NB4 (cell line): ENCODE data around the gene GPRIN3.
"Not testable (repeated sequence)": the region's sequence is repeated elsewhere in the genome, so short reads cannot be mapped to it uniquely, and the experiment has no call there.

Experiments
- DNase-seq: peaks from one replicate; pipeline ENCODE4 v3.0.0; 2010; ENCODE audit warnings: low read depth
- H3K4me3 ChIP-seq: one replicate; pipeline ENCODE4 v1.5.1; 2011; ENCODE audit warnings: mild to moderate bottlenecking, low read depth, low read length, moderate library complexity
- MAX ChIP-seq: IDR thresholded peaks from 2 replicates; pipeline ENCODE4 v1.6.1; 2011; ENCODE audit warnings: low read depth, low read length
- MYC ChIP-seq: IDR thresholded peaks from 2 replicates; pipeline ENCODE4 v1.6.1; 2011; ENCODE audit warnings: low read depth, low read length
- POLR2A ChIP-seq: IDR thresholded peaks from 2 replicates; pipeline ENCODE4 v1.6.1; 2011; ENCODE audit warnings: mild to moderate bottlenecking; ENCODE audit not compliant: insufficient read length; ENCODE audit errors: extremely low read depth
- TF ChIP-seq, protein P1 (sequence below): IDR thresholded peaks from one replicate; pipeline ENCODE4 v1.5.1; 2012; ENCODE audit warnings: low read depth, low read length

The GPRIN3 gene

GRCh38 chr4:89214308-89214707 is 93.3 kb downstream of the GPRIN3 start:
- TF ChIP-seq MAX = no peak
- TF ChIP-seq, protein P1, sequence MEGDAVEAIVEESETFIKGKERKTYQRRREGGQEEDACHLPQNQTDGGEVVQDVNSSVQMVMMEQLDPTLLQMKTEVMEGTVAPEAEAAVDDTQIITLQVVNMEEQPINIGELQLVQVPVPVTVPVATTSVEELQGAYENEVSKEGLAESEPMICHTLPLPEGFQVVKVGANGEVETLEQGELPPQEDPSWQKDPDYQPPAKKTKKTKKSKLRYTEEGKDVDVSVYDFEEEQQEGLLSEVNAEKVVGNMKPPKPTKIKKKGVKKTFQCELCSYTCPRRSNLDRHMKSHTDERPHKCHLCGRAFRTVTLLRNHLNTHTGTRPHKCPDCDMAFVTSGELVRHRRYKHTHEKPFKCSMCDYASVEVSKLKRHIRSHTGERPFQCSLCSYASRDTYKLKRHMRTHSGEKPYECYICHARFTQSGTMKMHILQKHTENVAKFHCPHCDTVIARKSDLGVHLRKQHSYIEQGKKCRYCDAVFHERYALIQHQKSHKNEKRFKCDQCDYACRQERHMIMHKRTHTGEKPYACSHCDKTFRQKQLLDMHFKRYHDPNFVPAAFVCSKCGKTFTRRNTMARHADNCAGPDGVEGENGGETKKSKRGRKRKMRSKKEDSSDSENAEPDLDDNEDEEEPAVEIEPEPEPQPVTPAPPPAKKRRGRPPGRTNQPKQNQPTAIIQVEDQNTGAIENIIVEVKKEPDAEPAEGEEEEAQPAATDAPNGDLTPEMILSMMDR = no peak
- no peak for TF ChIP-seq POLR2A
- no peak for TF ChIP-seq MYC
- DNase-seq = no peak

GRCh38 chr4:89213382-89213701 is 94.3 kb downstream of the GPRIN3 start:
- no peak for DNase-seq
- no peak for TF ChIP-seq POLR2A
- TF ChIP-seq, protein P1 = no peak
- no peak for TF ChIP-seq MAX
- no peak for TF ChIP-seq MYC
- no peak overlapping the region for H3K4me3 ChIP-seq

More at GRCh38 chr4:89214308-89214707, 93.3 kb downstream of the GPRIN3 start:
- no peak overlapping the region for H3K4me3 ChIP-seq

DNA sequence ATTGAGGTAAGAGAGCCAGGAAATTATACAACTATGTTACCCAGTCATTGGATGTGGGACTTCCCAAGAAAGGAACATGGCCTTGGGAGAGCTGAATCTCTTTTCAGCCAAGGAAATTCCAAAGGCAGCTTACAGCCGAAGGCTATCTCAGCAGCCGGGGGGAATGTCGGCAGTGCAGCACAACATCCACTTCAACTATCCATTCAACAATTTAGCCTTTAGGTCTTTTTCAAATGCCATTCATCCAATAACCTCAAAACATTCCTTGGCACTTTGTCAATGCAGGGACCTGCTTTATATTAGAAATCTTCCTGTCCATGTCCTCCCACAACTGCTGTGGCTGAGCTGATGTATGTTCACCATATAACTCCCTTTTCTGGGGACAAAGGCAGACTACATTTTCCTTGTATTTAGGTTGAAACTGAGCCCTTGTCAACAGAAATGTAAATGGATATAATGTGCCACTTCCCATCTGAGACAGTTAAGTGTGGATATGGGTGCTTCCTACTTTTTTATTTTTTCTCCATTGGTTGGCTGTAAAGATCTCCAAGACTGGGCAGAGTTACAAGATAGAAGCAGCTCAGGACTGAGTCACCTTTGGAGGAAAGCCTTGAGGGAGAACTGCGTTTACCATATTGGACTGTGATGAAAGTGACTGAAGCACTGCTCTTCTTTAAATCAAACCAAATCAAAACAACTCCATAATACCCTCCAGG is 94.8 kb downstream of the GPRIN3 start:
- TF ChIP-seq MYC = no peak
- TF ChIP-seq, protein P1 = no peak
- no peak for TF ChIP-seq MAX
- no peak for TF ChIP-seq POLR2A
- no peak overlapping the region for H3K4me3 ChIP-seq
- DNase-seq = no peak

DNA sequence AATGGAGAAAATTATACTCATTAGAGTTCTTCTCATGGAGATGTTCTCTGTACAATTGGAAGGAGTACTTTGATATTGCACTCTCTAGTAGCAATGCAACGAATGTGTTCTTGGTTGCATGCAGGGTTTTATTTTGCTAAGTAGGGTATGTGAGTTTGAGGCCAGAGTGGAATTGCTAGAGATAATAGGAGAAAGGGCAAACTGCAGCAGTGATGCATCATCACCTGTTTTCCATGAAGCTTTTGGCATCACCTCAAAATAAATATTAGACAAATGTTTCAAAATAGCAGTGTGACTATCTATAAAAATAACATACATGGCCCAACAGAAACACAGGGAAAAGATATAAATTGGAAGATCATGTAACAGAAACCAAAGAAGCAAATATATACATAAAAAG is 103.0 kb downstream of the GPRIN3 start:
- TF ChIP-seq POLR2A (no peak), MYC (no peak), MAX (no peak)
- TF ChIP-seq, protein P1 = no peak
- no peak for DNase-seq
- H3K4me3 ChIP-seq = no peak overlapping the region

DNA sequence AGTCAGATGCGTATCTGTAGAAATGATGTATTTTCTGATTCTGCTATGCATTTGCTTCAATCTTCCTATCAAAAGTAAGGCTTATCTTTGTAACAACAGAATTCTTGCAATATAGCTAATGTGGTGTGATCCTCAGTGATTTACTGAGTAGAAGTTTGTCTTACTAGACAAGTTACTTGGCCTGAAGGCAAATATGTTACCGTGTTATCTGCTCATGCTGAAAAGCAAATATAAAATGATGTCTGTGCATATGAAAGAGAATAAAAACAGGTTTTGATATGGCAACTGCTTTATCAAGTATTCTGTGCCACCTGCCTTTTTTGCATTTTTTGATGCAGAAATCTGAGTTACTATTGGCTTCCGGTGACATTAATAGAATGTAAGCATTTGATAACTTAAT is 103.7 kb downstream of the GPRIN3 start:
- H3K4me3 ChIP-seq = no peak overlapping the region
- no peak for DNase-seq
- TF ChIP-seq MYC (no peak), MAX (no peak), POLR2A (no peak)
- TF ChIP-seq, protein P1 = no peak

GRCh38 chr4:89199394-89199793 is 108.2 kb downstream of the GPRIN3 start:
- not testable (repeated sequence) for H3K4me3 ChIP-seq, DNase-seq
